Lower leg skin (tissue), 3 donors: ENCODE results near the gene MUC22.

ENCODE experiments used
- POLR2A ChIP-seq, 2 donors: fragments of 450-650 bp; IDR thresholded peaks; one replicate each; pipeline ENCODE4 v1.6.1; 2016 to 2017; ENCODE audit warnings: antibody characterized with exemption in 2 of 2, mild to moderate bottlenecking in 1 of 2, moderate library complexity in 1 of 2
- TF ChIP-seq, protein P1 (sequence below), 3 donors: fragments of 450-650 bp; IDR thresholded peaks; one replicate each; pipeline ENCODE4 v1.5.1; 2016; ENCODE audit warnings: antibody characterized with exemption in 3 of 3, mild to moderate bottlenecking in 3 of 3, moderate library complexity in 2 of 3

DNA sequence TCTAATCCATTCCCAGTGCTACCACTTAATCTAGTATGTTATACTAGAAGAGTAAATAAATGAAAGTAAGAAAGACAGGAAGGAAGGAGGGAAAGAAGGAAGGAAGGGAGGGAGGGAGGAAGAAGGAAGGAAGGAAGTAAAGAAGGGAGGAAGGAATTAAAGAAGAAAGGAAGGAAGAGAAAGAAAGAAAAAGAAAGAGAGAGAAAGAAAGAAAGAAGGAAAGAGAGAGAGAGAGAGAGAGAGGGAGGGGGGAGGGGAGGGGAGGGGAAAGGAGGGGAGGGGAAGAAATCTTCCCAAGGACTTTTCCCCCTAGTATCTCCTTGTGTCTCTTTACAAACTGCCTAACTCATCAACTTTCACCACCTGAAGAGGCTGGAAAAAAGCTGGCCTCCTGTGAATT lies 47.6 kb upstream of the MUC22 start:
- TF ChIP-seq, protein P1, sequence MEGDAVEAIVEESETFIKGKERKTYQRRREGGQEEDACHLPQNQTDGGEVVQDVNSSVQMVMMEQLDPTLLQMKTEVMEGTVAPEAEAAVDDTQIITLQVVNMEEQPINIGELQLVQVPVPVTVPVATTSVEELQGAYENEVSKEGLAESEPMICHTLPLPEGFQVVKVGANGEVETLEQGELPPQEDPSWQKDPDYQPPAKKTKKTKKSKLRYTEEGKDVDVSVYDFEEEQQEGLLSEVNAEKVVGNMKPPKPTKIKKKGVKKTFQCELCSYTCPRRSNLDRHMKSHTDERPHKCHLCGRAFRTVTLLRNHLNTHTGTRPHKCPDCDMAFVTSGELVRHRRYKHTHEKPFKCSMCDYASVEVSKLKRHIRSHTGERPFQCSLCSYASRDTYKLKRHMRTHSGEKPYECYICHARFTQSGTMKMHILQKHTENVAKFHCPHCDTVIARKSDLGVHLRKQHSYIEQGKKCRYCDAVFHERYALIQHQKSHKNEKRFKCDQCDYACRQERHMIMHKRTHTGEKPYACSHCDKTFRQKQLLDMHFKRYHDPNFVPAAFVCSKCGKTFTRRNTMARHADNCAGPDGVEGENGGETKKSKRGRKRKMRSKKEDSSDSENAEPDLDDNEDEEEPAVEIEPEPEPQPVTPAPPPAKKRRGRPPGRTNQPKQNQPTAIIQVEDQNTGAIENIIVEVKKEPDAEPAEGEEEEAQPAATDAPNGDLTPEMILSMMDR (IDR thresholded peaks at IDR 0.05): no peak
- no peak for TF ChIP-seq POLR2A (IDR thresholded peaks at IDR 0.05)
